HT-29 (cell line): ENCODE measurements around the gene UIMC1. TPM values are rescaled to one million over a fixed set of nuclear protein-coding genes. Genes with fewer than 3 reads are reported as not detected.

Experiments
- DNase-seq: peaks from one replicate; pipeline ENCODE4 v3.0.0-alpha.2; 2015; ENCODE audit warnings: low spot score
- total RNA-seq: library from RNA; depleted of rRNA; stranded (reverse); fragments of >200 nt; shearing (Covaris generic); gene quantifications from 2 replicates; pipeline ENCODE4 v1.2.3, GENCODE V29; 2014

UIMC1 gene
- total RNA-seq, 1 experiment from 2014 or later: 24.1 TPM

GRCh38 chr5:176902911-176903664 is 103.5 kb downstream of the UIMC1 start:
- no peak for DNase-seq

- no peak for DNase-seq
Observed at GRCh38 chr5:176902102-176902814, 104.3 kb downstream of the UIMC1 start.

- no peak for DNase-seq
Observed at GRCh38 chr5:176901260-176902101, 105.1 kb downstream of the UIMC1 start.

- no peak for DNase-seq
Observed at GRCh38 chr5:176900780-176901204, 105.8 kb downstream of the UIMC1 start.

- DNase-seq: no peak
Observed at GRCh38 chr5:176899946-176900779, 106.4 kb downstream of the UIMC1 start.

GRCh38 chr5:176899296-176899891 is 107.2 kb downstream of the UIMC1 start, which contains the start of gene HK3:
TSS of gene HK3 (minus strand) at chr5:176899346. CDS start at chr5:176896159, 3,187 bp downstream.
- no peak for DNase-seq

GRCh38 chr5:176897263-176897662 is 109.3 kb downstream of the UIMC1 start:
- DNase-seq: no peak

GRCh38 chr5:176895831-176896230 is 110.7 kb downstream of the UIMC1 start:
- no peak for DNase-seq

GRCh38 chr5:176894298-176894697 is 112.3 kb downstream of the UIMC1 start:
- no peak for DNase-seq

- no peak for DNase-seq
Observed at GRCh38 chr5:176892663-176893062, 113.9 kb downstream of the UIMC1 start.

- DNase-seq: no peak
Observed at GRCh38 chr5:176891331-176891958, 115.1 kb downstream of the UIMC1 start.

- DNase-seq: no peak
Observed at GRCh38 chr5:176890455-176891330, 115.9 kb downstream of the UIMC1 start.

- no peak for DNase-seq
Observed at GRCh38 chr5:176889321-176890280, 117.0 kb downstream of the UIMC1 start.

GRCh38 chr5:176888865-176889165 is 117.8 kb downstream of the UIMC1 start:
- DNase-seq: no peak

GRCh38 chr5:176888016-176888864 is 118.3 kb downstream of the UIMC1 start:
- DNase-seq: no peak

- DNase-seq: no peak
Observed at GRCh38 chr5:176887252-176887849, 119.2 kb downstream of the UIMC1 start.
